BJ (cell line): Measurements from ENCODE around the gene SNRNP48. TPM values are rescaled to one million over a fixed set of nuclear protein-coding genes. Genes with fewer than 3 reads are reported as not detected.

Experiments used
- CTCF ChIA-PET: fragments of 350-600 bp; formaldehyde crosslinking; extraction: SDS; loops from one replicate; lab custom pipeline; 2021; ENCODE audit warnings: antibody characterized with exemption, inconsistent platforms; lab: Yijun Ruan, JAX
- POLR2A ChIA-PET: fragments of 300-600 bp; sonication (Branson Sonifier 250); formaldehyde crosslinking; extraction: SDS; loops from one replicate; lab custom pipeline; 2021; ENCODE audit warnings: antibody characterized with exemption; lab: Charles Lee
- DNase-seq: peaks from one replicate; pipeline ENCODE4 v3.0.0-alpha.2; 2011; ENCODE audit warnings: low read depth
- H3K27me3 ChIP-seq: 2 replicates; pipeline ENCODE4 v1.6.0; 2011; ENCODE audit warnings: low read length; ENCODE audit not compliant: control insufficient read depth, insufficient read depth
- H3K36me3 ChIP-seq: 2 replicates; pipeline ENCODE4 v1.5.1; 2011; ENCODE audit warnings: low read length; ENCODE audit not compliant: control insufficient read depth, insufficient read depth
- H3K4me3 ChIP-seq: 2 replicates; pipeline ENCODE4 v1.5.1; 2011; ENCODE audit warnings: low read depth, mild to moderate bottlenecking, control low read depth, low read length
- CTCF ChIP-seq: IDR thresholded peaks from 2 replicates; pipeline ENCODE4 v1.5.1; 2011; ENCODE audit warnings: low read depth, mild to moderate bottlenecking, control low read depth, inconsistent platforms, low read length, moderate library complexity; ENCODE audit not compliant: insufficient read depth
- polyA plus RNA-seq: library from polyadenylated mRNA; depleted of rRNA; stranded (reverse); fragments of >200 nt; gene quantifications from 2 replicates; pipeline ENCODE4 v1.2.3, GENCODE V29; 2011

Gene SNRNP48
- polyA plus RNA-seq, 1 experiment = 2.6 TPM

- ChIA-PET POLR2A (no interaction called here), CTCF (no interaction called here)
- H3K27me3 ChIP-seq = no peaks in the 10 kb centered on the region
- H3K4me3 ChIP-seq = no peak overlapping the region
- DNase-seq = no peak
- H3K36me3 ChIP-seq = no peaks in the 10 kb centered on the region; the same call in none of the 2 replicates
- TF ChIP-seq CTCF = no peak
Observed at GRCh38 chr6:7593229-7593628, 3.2 kb downstream of the SNRNP48 start.

GRCh38 chr6:7594579-7595125 is 4.7 kb downstream of the SNRNP48 start:
- TF ChIP-seq CTCF = no peak
- H3K36me3 ChIP-seq = no peaks in the 10 kb centered on the region; the same call in none of the 2 replicates
- POLR2A ChIA-PET = interaction anchor here (0.6 kb wide), 1 partner anchor 297 kb away, joined by 10 read pairs; no protein-coding TSS in a partner anchor

GRCh38 chr6:7604003-7604402 is 14.0 kb downstream of the SNRNP48 start:
- Histone ChIP-seq H3K4me3 (no peak overlapping the region), H3K36me3 (peaks cover 12% of the 10 kb centered on the region), H3K27me3 (no peaks in the 10 kb centered on the region)
- ChIA-PET CTCF (interaction anchor here (1.0 to 1.3 kb wide), 2 partner anchors 179 to 328 kb away, joined by 3 to 4 read pairs; no protein-coding TSS in a partner anchor), POLR2A (no interaction called here)
- TF ChIP-seq CTCF = no peak
- DNase-seq = no peak

More at GRCh38 chr6:7594579-7595125, 4.7 kb downstream of the SNRNP48 start:
- no peak for DNase-seq
- Histone ChIP-seq H3K27me3 (no peaks in the 10 kb centered on the region), H3K4me3 (no peak overlapping the region)
- CTCF ChIA-PET = interaction anchor here (1.4 kb wide), 1 partner anchor 319 kb away, joined by 3 read pairs; no protein-coding TSS in a partner anchor

GRCh38 chr6:7604506-7604905 is 14.5 kb downstream of the SNRNP48 start:
- no peak for TF ChIP-seq CTCF
- CTCF ChIA-PET = interaction anchor here (1.0 to 1.3 kb wide), 2 partner anchors 179 to 328 kb away, joined by 3 to 4 read pairs; no protein-coding TSS in a partner anchor
- no peak for DNase-seq
- Histone ChIP-seq H3K36me3 (peaks cover 12% of the 10 kb centered on the region), H3K27me3 (no peaks in the 10 kb centered on the region), H3K4me3 (no peak overlapping the region)
- POLR2A ChIA-PET = no interaction called here

- ChIA-PET CTCF (interaction anchor here (0.9 to 5.0 kb wide), 20 partner anchors 8 to 938 kb away, joined by 3 to 34 read pairs (median 3); partner anchors contain the start of gene BMP6), POLR2A (interaction anchor here (0.6 kb wide), 1 partner anchor 196 kb away, joined by 6 read pairs; no protein-coding TSS in a partner anchor)
- no peaks in the 10 kb centered on the region for H3K27me3 ChIP-seq
- TF ChIP-seq CTCF = peak; percentile 72
- peaks cover 3% of the 10 kb centered on the region for H3K36me3 ChIP-seq
- DNase-seq = no peak
- no peak overlapping the region for H3K4me3 ChIP-seq
Observed at GRCh38 chr6:7615611-7616383, 25.8 kb downstream of the SNRNP48 start.
